OCI-LY1 (cell line): Measurements from ENCODE around the gene RFC1.

Source experiments
- H2AFZ ChIP-seq: fragments of 200-600 bp; sonication (generic), shearing (Covaris generic); 2 replicates; pipeline ENCODE4 v1.6.0; 2014; ENCODE audit warnings: antibody characterized with exemption, mild to moderate bottlenecking, low read length
- H3F3A ChIP-seq: fragments of 200-600 bp; sonication (generic), shearing (Covaris generic); 2 replicates; pipeline ENCODE4 v1.6.0; 2014; ENCODE audit warnings: mild to moderate bottlenecking, antibody characterized with exemption, low read length, moderate library complexity; ENCODE audit not compliant: insufficient read depth
- H3K27ac ChIP-seq: fragments of 200-600 bp; sonication (generic); 2 replicates; pipeline ENCODE4 v1.5.1; 2014; ENCODE audit warnings: low read length, mixed run types, mild to moderate bottlenecking, low read depth; ENCODE audit not compliant: poor library complexity, severe bottlenecking
- H3K27me3 ChIP-seq: fragments of 200-600 bp; sonication (generic); 2 replicates; pipeline ENCODE4 v1.6.0; 2014; ENCODE audit warnings: antibody characterized with exemption, mild to moderate bottlenecking, low read length, moderate library complexity; ENCODE audit not compliant: insufficient read depth
- H3K36me3 ChIP-seq: fragments of 200-600 bp; sonication (generic); 2 replicates; pipeline ENCODE4 v1.6.1; 2014; ENCODE audit warnings: mild to moderate bottlenecking, antibody characterized with exemption, low read length, moderate library complexity, mixed read lengths; ENCODE audit not compliant: insufficient read depth
- H3K4me1 ChIP-seq: fragments of 200-600 bp; sonication (generic); 2 replicates; pipeline ENCODE4 v1.5.1; 2014; ENCODE audit warnings: mild to moderate bottlenecking, low read length, moderate library complexity; ENCODE audit not compliant: insufficient read depth, severe bottlenecking
- H3K4me2 ChIP-seq: fragments of 200-600 bp; sonication (generic), shearing (Covaris generic); 2 replicates; pipeline ENCODE4 v1.6.1; 2014; ENCODE audit warnings: low read length
- H3K4me3 ChIP-seq: fragments of 200-600 bp; sonication (generic); 2 replicates; pipeline ENCODE4 v1.5.1; 2014; ENCODE audit warnings: low read length, low read depth, mild to moderate bottlenecking, mixed read lengths; ENCODE audit not compliant: poor library complexity, severe bottlenecking
- H3K79me2 ChIP-seq: fragments of 200-600 bp; shearing (Covaris generic); 2 replicates; pipeline ENCODE4 v1.6.1; 2016; ENCODE audit warnings: mixed run types, low read length, mixed read lengths; ENCODE audit not compliant: insufficient read depth
- H3K9ac ChIP-seq: fragments of 200-600 bp; sonication (generic), shearing (Covaris generic); 2 replicates; pipeline ENCODE4 v1.6.1; 2014; ENCODE audit warnings: mild to moderate bottlenecking, low read length, mixed read lengths
- H3K9me2 ChIP-seq: fragments of 200-600 bp; sonication (generic), shearing (Covaris generic); 2 replicates; pipeline ENCODE4 v1.6.1; 2014; ENCODE audit warnings: low read depth, mild to moderate bottlenecking, low read length, mixed read lengths
- H3K9me3 ChIP-seq: fragments of 200-600 bp; shearing (Covaris generic); 2 replicates; pipeline ENCODE4 v1.6.1; 2014; ENCODE audit warnings: low read length, mixed read lengths
- H4K20me1 ChIP-seq: fragments of 200-600 bp; sonication (generic), shearing (Covaris generic); 2 replicates; pipeline ENCODE4 v1.6.0; 2016; ENCODE audit warnings: mild to moderate bottlenecking, low read length; ENCODE audit not compliant: insufficient read depth
- CTCF ChIP-seq: fragments of 200-600 bp; sonication (generic), shearing (Covaris generic); IDR thresholded peaks from 2 replicates; pipeline ENCODE4 v1.5.1; 2017; ENCODE audit warnings: mild to moderate bottlenecking, antibody characterized with exemption, low read length, moderate library complexity, mixed read lengths
- EZH2 ChIP-seq: fragments of 200-600 bp; sonication (generic), shearing (Covaris generic); IDR thresholded peaks from 2 replicates; pipeline ENCODE4 v1.8.0; 2017; ENCODE audit warnings: borderline replicate concordance, mixed run types, mild to moderate bottlenecking, antibody characterized with exemption, low read length, moderate library complexity, mixed read lengths

Gene RFC1

GRCh38 chr4:39324446-39324845 lies 41.7 kb downstream of the RFC1 start:
- Histone ChIP-seq H2AFZ (no peak overlapping the region), H4K20me1 (no peaks in the 10 kb centered on the region), H3K9me2 (no peaks in the 10 kb centered on the region), H3K27me3 (no peaks in the 10 kb centered on the region), H3K4me2 (no peak overlapping the region), H3K4me1 (no peaks in the 10 kb centered on the region), H3K9ac (no peak overlapping the region), H3K9me3 (no peaks in the 10 kb centered on the region), H3F3A (no peaks in the 10 kb centered on the region), H3K27ac (no peak overlapping the region), H3K79me2 (peaks cover 8% of the 10 kb centered on the region; the same call in 1 of the 2 replicates), H3K36me3 (peaks cover 90% of the 10 kb centered on the region), H3K4me3 (no peak overlapping the region)
- TF ChIP-seq CTCF (no peak), EZH2 (no peak)

GRCh38 chr4:39323821-39324220 lies 42.3 kb downstream of the RFC1 start:
- no peaks in the 10 kb centered on the region for H4K20me1 ChIP-seq
- no peak for TF ChIP-seq CTCF
- no peak for TF ChIP-seq EZH2
- H3F3A ChIP-seq: no peaks in the 10 kb centered on the region
- H3K9me3 ChIP-seq: no peaks in the 10 kb centered on the region
- no peak overlapping the region for H2AFZ ChIP-seq
- no peaks in the 10 kb centered on the region for H3K4me1 ChIP-seq
- no peak overlapping the region for H3K27ac ChIP-seq
- H3K4me2 ChIP-seq: no peak overlapping the region
- H3K4me3 ChIP-seq: no peak overlapping the region
- H3K79me2 ChIP-seq: peaks cover 5% of the 10 kb centered on the region; the same call in 1 of the 2 replicates
- peaks cover 96% of the 10 kb centered on the region for H3K36me3 ChIP-seq
- no peaks in the 10 kb centered on the region for H3K27me3 ChIP-seq
- no peak overlapping the region for H3K9ac ChIP-seq
- no peaks in the 10 kb centered on the region for H3K9me2 ChIP-seq

GRCh38 chr4:39320381-39321115 lies 45.6 kb downstream of the RFC1 start:
- H3K4me1 ChIP-seq: no peaks in the 10 kb centered on the region
- no peak overlapping the region for H3K4me2 ChIP-seq
- H3K9ac ChIP-seq: no peak overlapping the region
- H3K4me3 ChIP-seq: no peak overlapping the region
- no peaks in the 10 kb centered on the region for H3K27me3 ChIP-seq
- no peaks in the 10 kb centered on the region for H3K79me2 ChIP-seq
- no peak overlapping the region for H2AFZ ChIP-seq
- H3K9me2 ChIP-seq: no peaks in the 10 kb centered on the region
- TF ChIP-seq EZH2: no peak
- no peak for TF ChIP-seq CTCF
- no peak overlapping the region for H3K27ac ChIP-seq
- H3F3A ChIP-seq: no peaks in the 10 kb centered on the region
- no peaks in the 10 kb centered on the region for H4K20me1 ChIP-seq
- H3K9me3 ChIP-seq: no peaks in the 10 kb centered on the region
- H3K36me3 ChIP-seq: peaks cover 87% of the 10 kb centered on the region
